Measurements from ENCODE around the gene CLOCK.
A peak's percentile ranks its signal among the peaks of the same experiment; 100 is the strongest.

The CLOCK gene

DNA sequence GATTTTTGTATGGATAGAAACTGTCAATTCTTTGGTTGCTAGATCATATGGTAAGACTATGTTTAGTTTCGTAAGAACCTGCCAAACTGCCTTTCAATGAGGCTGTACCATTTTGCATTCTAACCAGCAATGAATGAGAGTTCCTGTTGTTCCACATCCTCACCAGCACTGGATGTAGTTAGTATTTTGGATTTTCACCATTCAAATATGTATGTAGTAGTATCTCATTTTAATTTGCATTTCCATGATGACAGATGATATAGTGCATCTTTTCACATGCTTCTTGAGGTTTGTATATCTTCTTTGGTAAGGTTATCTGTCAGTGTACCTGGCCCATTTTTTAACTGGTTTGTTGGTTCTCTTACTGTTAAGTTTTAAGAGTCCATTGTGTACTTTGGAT lies 34.6 kb downstream of the CLOCK start:
- Histone ChIP-seq H3K79me2 (ENCODE audit: insufficient read depth, low read length) (no peaks in the 10 kb centered on the region), H4K20me1 (ENCODE audit: insufficient read depth, low read length, poor library complexity, severe bottlenecking) (no peaks in the 10 kb centered on the region)
- no peak for TF ChIP-seq EZH2phosphoT487 (IDR thresholded peaks at IDR 0.05; ENCODE audit: borderline replicate concordance)
- TF ChIP-seq, protein P1, sequence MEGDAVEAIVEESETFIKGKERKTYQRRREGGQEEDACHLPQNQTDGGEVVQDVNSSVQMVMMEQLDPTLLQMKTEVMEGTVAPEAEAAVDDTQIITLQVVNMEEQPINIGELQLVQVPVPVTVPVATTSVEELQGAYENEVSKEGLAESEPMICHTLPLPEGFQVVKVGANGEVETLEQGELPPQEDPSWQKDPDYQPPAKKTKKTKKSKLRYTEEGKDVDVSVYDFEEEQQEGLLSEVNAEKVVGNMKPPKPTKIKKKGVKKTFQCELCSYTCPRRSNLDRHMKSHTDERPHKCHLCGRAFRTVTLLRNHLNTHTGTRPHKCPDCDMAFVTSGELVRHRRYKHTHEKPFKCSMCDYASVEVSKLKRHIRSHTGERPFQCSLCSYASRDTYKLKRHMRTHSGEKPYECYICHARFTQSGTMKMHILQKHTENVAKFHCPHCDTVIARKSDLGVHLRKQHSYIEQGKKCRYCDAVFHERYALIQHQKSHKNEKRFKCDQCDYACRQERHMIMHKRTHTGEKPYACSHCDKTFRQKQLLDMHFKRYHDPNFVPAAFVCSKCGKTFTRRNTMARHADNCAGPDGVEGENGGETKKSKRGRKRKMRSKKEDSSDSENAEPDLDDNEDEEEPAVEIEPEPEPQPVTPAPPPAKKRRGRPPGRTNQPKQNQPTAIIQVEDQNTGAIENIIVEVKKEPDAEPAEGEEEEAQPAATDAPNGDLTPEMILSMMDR (conservative IDR thresholded peaks at IDR 0.05; ENCODE audit: low read length), result no peak

DNA sequence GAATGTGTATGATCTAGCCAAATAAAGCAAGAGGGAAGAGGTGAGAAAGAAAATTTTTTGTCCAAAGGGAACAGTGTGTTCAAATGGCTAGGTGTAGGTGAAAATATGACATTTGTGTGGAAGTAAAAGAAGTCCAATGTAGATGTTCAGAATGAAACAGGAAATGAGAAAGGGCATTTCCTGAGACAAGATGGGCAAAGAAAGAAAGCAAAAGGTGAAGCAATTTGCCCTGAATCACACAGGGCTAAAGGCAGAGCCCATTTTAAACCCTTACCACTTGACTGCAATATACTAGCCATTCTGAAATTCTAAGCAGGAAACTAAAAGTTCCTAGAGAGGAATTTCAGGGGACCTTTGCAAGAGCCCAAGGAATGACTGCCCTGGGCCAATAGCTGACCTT lies 36.0 kb downstream of the CLOCK start:
- Histone ChIP-seq H3K9me3 (ENCODE audit: insufficient read depth, low read depth, low read length) (no peaks in the 10 kb centered on the region), H3K79me2 (ENCODE audit: insufficient read depth, low read length) (no peaks in the 10 kb centered on the region), H3K27me3 (ENCODE audit: insufficient read depth, low read length, poor library complexity, severe bottlenecking) (no peaks in the 10 kb centered on the region), H3K9ac (ENCODE audit: low read depth, low read length, poor library complexity, severe bottlenecking) (no peak overlapping the region), H3K4me2 (ENCODE audit: low read depth, low read length, poor library complexity, severe bottlenecking) (no peak overlapping the region), H3F3A (ENCODE audit: low read depth) (no peaks in the 10 kb centered on the region; the same call in 1 of the 2 replicates), H3K4me3 (ENCODE audit: low read length, poor library complexity, severe bottlenecking) (no peak overlapping the region), H2AFZ (ENCODE audit: low read length) (no peak overlapping the region), H3K9me2 (replicated peaks; ENCODE audit: low read depth, low read length) (no peaks in the 10 kb centered on the region), H3K36me3 (ENCODE audit: insufficient read depth, low read length) (no peaks in the 10 kb centered on the region), H3K4me1 (ENCODE audit: insufficient read depth, low read length, poor library complexity, severe bottlenecking) (peaks cover 13% of the 10 kb centered on the region), H4K20me1 (ENCODE audit: insufficient read depth, low read length, poor library complexity, severe bottlenecking) (no peaks in the 10 kb centered on the region)
- no peak for TF ChIP-seq EZH2phosphoT487 (IDR thresholded peaks at IDR 0.05; ENCODE audit: borderline replicate concordance)
- TF ChIP-seq, protein P1 (conservative IDR thresholded peaks at IDR 0.05; ENCODE audit: low read length), result no peak

More for the DNA sequence above, 34.6 kb downstream of the CLOCK start:
- Histone ChIP-seq H3K9ac (ENCODE audit: low read depth, low read length, poor library complexity, severe bottlenecking) (no peak overlapping the region), H3K4me1 (ENCODE audit: insufficient read depth, low read length, poor library complexity, severe bottlenecking) (peaks cover 13% of the 10 kb centered on the region), H2AFZ (ENCODE audit: low read length) (no peak overlapping the region), H3K9me2 (replicated peaks; ENCODE audit: low read depth, low read length) (no peaks in the 10 kb centered on the region), H3K4me2 (ENCODE audit: low read depth, low read length, poor library complexity, severe bottlenecking) (no peak overlapping the region), H3F3A (ENCODE audit: low read depth) (no peaks in the 10 kb centered on the region; the same call in 1 of the 2 replicates), H3K36me3 (ENCODE audit: insufficient read depth, low read length) (no peaks in the 10 kb centered on the region), H3K4me3 (ENCODE audit: low read length, poor library complexity, severe bottlenecking) (no peak overlapping the region), H3K9me3 (ENCODE audit: insufficient read depth, low read depth, low read length) (no peaks in the 10 kb centered on the region), H3K27me3 (ENCODE audit: insufficient read depth, low read length, poor library complexity, severe bottlenecking) (no peaks in the 10 kb centered on the region)

DNA sequence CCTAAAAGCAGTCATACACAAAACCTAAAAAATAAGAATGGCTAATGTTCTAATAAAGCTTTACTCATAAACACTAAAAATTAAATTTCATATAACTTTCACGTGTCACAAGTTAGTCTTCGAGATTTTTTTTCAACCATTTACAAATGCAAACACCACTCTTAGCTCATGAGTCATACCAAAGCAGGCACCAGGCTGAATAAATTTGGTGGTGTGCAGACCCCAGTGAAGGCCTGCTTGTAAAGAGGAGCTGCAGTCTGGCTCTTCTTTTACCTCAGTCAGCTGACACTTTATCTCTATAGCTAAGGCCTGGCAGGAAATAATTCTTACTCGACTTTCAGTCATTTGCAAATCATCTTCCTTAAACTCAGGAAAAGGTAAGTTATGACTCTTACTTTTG lies 37.4 kb downstream of the CLOCK start:
- Histone ChIP-seq H3K4me1 (ENCODE audit: insufficient read depth, low read length, poor library complexity, severe bottlenecking) (peaks cover 13% of the 10 kb centered on the region), H3K9me2 (replicated peaks; ENCODE audit: low read depth, low read length) (no peaks in the 10 kb centered on the region), H3K79me2 (ENCODE audit: insufficient read depth, low read length) (no peaks in the 10 kb centered on the region), H3K27me3 (ENCODE audit: insufficient read depth, low read length, poor library complexity, severe bottlenecking) (no peaks in the 10 kb centered on the region), H3K4me3 (ENCODE audit: low read length, poor library complexity, severe bottlenecking) (no peak overlapping the region), H3K9ac (ENCODE audit: low read depth, low read length, poor library complexity, severe bottlenecking) (no peak overlapping the region), H2AFZ (ENCODE audit: low read length) (no peak overlapping the region), H3K36me3 (ENCODE audit: insufficient read depth, low read length) (no peaks in the 10 kb centered on the region), H4K20me1 (ENCODE audit: insufficient read depth, low read length, poor library complexity, severe bottlenecking) (no peaks in the 10 kb centered on the region), H3F3A (ENCODE audit: low read depth) (no peaks in the 10 kb centered on the region; the same call in 1 of the 2 replicates), H3K4me2 (ENCODE audit: low read depth, low read length, poor library complexity, severe bottlenecking) (peak overlapping the region; percentile 31), H3K9me3 (ENCODE audit: insufficient read depth, low read depth, low read length) (no peaks in the 10 kb centered on the region)
- TF ChIP-seq, protein P1 (conservative IDR thresholded peaks at IDR 0.05; ENCODE audit: low read length), result no peak
- no peak for TF ChIP-seq EZH2phosphoT487 (IDR thresholded peaks at IDR 0.05; ENCODE audit: borderline replicate concordance)

All from Loucy (cell line).